GM21367 (cell line): ENCODE results near the gene POGK.
"Not testable (repeated sequence)": the region's sequence is repeated elsewhere in the genome, so short reads cannot be mapped to it uniquely, and the experiment has no call there.

Experiments used
- ATAC-seq: cut with Tn5 transposase; IDR thresholded peaks from one replicate; pipeline ENCODE4 v1.9.1; 2021; ENCODE audit not compliant: unreplicated experiment

POGK gene

GRCh38 chr1:166855558-166855957 lies 16.3 kb downstream of the POGK start:
- ATAC-seq, result no peak

DNA sequence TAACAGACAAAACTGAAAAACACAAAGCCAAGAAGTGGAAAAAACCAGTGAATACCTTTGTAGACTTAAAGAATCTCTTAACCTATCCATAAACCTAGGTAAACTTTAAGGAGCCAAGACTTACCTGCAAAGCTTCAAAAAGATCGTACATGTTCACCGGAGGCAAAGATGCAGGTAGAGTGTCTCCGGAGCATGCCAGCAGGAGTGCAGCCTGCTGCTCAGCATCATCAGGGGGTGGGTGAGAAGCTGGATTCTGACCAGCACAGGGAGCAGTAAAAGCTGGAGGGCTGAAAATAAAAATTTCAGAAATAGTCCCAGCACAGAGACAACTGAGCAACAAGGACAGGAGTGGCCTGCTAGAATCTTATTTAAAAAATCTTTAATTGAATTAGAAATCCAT lies 18.7 kb downstream of the POGK start:
- ATAC-seq, result no peak

DNA sequence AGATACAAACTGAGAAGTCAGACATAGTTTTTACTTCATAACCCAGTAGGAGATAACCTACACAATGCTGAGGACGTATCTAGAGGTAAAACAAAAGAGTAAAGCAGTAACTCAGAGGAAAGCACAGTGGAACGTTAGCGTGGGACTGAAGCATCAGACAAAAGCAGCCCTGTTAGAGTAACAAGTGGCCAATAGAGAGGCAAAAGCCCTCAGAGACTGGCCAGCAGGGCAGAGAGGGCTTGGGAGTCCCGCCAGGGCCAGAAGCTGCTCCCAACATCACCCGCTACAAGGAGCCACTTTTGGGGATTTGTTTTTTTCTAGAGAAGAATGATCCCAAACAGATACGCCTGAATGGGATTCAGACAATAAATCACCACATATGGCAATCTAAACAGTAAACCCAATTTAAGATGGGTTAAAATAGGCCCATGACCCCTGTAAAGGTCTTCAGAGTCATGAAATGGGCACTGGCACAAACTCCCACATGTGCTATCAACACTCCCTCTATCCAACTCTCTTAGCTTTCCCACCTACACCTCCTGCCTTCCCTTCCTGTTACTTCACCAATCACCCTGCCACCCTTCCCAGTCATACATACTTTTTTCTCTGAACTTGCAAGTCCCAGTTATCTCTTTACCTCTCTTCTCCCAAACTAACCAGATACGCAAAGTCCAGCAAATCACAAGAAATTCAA lies 19.6 kb downstream of the POGK start:
- ATAC-seq, result no peak

DNA sequence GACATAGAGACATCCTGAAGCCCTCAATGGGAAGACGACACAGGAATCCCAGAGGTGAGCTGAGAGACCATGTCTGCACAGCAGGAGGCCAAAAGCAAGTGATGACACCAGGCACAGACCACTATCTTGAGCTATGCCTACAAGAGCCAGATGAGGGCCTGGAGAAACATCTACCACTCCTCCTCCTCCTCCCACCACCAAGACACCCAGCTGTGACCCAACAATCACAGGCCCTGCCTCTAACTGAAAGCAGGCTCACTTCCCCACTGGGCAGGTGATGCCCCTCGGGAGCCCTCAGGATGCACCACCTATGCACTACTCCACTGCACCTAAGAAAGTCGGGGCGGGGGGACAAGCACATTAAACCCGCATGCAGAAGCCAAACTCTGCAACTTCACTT lies 20.3 kb downstream of the POGK start:
- ATAC-seq, result no peak

- ATAC-seq, result no peak
Observed at GRCh38 chr1:166865926-166866325, 26.7 kb downstream of the POGK start.

DNA sequence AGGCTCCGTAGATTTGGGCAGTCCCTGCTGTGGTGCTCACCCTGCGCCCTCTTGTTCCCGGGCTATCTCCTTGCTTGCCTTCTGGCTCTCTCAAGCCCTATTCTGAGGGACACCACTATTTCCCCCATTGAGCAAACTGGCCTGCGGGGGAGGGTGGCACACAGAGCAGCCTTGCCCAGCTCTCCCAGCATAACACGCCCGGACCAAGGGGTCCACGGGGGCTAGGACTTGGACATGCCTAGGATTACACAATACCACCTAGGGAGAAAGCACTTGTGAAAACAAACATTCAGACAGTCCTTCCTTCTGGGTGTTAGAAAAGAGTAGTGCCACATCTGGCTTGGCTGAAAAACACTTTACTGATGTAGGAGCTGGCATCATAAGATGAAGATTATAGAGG lies 29.4 kb downstream of the POGK start:
- no peak for ATAC-seq

DNA sequence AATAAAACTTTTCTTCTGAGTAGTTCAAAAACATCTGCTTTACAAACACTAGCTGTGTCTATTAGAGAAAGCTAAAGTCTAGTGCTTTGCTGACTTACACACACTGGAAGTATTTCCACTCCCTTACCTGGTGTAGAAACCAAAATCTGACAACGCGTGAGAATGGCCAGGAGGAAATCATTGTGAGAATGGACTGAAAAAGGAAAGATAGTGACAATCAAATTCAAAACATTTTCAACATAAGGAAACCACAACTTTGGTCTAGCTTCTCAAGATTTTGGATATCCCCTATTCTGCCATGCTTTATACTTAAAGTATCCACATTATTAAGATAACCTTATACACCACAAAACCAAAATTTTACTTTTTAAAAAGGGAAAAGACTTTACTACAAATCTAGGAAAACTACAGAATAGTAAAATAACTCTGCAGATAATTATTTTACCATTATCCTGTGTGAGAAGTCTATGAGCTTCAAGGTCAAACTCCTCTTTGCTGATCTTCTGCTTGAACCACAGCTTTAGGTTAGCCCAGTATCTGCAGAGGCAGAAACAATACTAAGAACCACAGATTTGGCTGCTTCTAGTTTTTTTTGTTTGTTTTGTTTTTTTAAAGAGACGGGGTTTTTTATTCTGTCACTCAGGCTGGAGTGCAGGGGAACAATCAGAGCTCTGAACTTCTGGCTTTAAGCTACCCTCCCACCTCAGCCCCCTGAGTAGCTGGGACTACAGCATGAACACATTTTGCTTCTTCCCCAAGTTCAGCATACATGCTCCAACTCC lies 30.2 kb downstream of the POGK start:
- ATAC-seq, result no peak

GRCh38 chr1:166870584-166870983 lies 31.3 kb downstream of the POGK start:
- ATAC-seq, result no peak

- ATAC-seq, result no peak
Observed at GRCh38 chr1:166874464-166874863, 35.2 kb downstream of the POGK start.

DNA sequence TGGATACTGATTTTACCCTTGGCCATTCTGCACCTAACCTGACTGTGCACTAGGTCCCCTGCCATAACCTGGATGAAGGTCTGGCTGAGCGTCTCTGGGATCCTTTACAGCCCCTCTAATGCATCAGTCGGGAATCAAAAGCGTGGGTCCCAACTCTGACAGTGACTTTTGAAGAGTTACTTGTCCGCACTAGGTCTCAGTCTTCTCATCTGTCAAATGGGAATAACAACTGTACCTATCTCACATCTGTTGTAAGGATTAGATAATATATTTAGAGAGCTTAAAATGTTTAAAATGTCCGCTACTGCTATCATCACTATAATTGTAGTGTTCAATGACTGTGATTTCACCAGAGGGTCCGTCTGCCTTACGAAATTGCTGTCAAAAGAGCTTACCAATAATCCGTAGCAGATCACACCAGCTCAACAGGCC lies 36.0 kb downstream of the POGK start:
- no peak for ATAC-seq

- ATAC-seq, result peak; percentile 93
Observed at GRCh38 chr1:166875734-166876539, 36.7 kb downstream of the POGK start, which contains the start of gene TADA1. Gene TADA1, minus strand, starts transcription at chr1:166876264. Its CDS starts 31 bp downstream, at chr1:166876233.

GRCh38 chr1:166876540-166876838 lies 37.2 kb downstream of the POGK start:
- peak; percentile 3 for ATAC-seq

GRCh38 chr1:166878173-166878917 lies 39.1 kb downstream of the POGK start:
- not testable (repeated sequence) for ATAC-seq

- ATAC-seq, result no peak
Observed at GRCh38 chr1:166882893-166883292, 43.6 kb downstream of the POGK start.

DNA sequence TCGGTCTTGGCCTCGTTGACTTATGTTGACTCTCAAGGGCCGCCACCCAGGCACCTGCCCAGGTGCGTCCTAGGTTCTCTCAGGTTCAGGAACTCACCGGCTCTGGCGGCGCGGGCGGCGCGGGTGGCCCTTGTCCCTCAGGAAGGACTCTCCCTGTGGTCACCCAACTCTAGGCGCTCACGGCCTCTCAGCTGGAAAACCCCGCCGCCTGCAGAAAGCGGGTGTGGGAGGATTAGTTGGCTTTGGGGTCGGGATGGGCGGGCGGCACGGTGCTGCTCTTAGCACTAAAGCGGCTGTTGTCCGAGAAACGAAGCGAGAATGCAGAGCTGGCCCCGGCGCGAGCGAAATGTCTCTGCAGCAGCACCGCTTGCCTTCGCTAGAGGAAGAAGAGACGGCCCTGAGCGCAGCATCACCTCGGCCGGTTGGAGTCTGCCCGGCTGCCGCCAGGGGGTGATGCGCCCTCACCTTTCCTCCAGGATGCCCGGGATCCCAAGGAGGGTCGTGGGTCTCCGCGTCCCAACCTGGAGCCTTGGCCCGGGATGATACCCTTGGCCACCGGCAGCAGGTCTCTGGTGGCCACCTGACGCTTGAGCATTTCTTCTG lies 44.9 kb downstream of the POGK start:
- peak; percentile 54 for ATAC-seq

DNA sequence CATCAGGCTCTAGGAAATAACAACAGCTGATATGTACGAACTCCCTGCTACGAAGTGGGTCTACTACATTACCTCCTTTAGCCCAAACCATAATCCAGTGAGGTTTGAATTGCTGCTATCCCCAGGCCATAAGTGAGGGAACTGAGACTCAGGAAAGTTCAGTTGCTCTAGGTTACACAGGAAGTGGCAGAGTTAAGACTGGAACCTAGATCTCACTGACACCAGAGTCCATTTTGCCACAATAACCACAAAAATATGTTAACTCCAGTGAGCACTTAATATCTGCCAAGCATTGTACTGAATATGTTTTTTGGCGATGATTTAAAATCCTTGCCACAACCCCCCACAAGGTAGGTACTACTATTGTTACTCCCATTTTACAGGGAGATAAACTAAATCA lies 45.7 kb downstream of the POGK start:
- ATAC-seq, result no peak

- no peak for ATAC-seq
Observed at GRCh38 chr1:166888373-166889111, 49.3 kb downstream of the POGK start.

- ATAC-seq, result no peak
Observed at GRCh38 chr1:166889776-166890175, 50.5 kb downstream of the POGK start.

- ATAC-seq, result no peak
Observed at GRCh38 chr1:166895766-166896165, 56.5 kb downstream of the POGK start.

- ATAC-seq, result no peak
Observed at GRCh38 chr1:166899769-166900168, 60.5 kb downstream of the POGK start.
